GM12892 (cell line): Measurements from ENCODE around the gene PRKD3.

ENCODE experiments used
- POLR2A ChIP-seq: IDR thresholded peaks from 2 replicates; pipeline ENCODE4 v1.6.1; 2011; ENCODE audit warnings: low read depth, low read length, control low read depth
- TAF1 ChIP-seq: IDR thresholded peaks from 2 replicates; pipeline ENCODE4 v1.6.1; 2011; ENCODE audit warnings: low read depth, mild to moderate bottlenecking, control low read depth, low read length, borderline replicate concordance

DNA sequence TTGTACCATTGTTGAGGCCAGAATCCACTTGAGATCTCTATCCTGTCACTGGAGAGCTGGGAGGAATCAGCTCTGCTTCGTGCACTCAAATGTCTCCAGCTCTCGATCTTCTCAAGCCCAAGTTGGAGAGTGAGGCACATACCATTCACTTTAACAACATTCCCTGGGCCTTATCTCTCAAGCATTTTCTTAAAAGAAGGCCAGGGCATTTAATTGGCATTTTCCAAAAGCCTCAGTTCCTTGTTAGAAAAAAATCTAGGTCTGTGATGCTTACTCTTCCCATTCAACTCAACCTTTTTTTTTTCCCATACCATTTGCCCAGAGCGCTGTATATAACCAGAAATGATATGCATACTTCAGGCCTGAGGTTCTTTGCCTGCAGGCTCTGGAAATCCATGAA is 29.9 kb upstream of the PRKD3 start:
- TF ChIP-seq TAF1, result no peak
- no peak for TF ChIP-seq POLR2A
